Fibroblast of skin of right quadriceps (primary cell): ENCODE results near the gene SOX6.
A peak's percentile ranks its signal among the peaks of the same experiment; 100 is the strongest.

Experiments
- DNase-seq: peaks from one replicate; pipeline ENCODE4 v3.0.0-alpha.2; 2013

Gene SOX6

GRCh38 chr11:16312233-16312765 lies 44.0 kb downstream of the SOX6 start:
- no peak for DNase-seq

GRCh38 chr11:16311831-16312230 lies 44.5 kb downstream of the SOX6 start:
- DNase-seq, result no peak

- peak; percentile 28 for DNase-seq
Measured at GRCh38 chr11:16310943-16311342, 45.4 kb downstream of the SOX6 start.

- no peak for DNase-seq
Measured at GRCh38 chr11:16309226-16309625, 47.1 kb downstream of the SOX6 start.

- DNase-seq, result no peak
Measured at GRCh38 chr11:16301462-16301861, 54.9 kb downstream of the SOX6 start.

GRCh38 chr11:16299884-16300782 lies 56.2 kb downstream of the SOX6 start:
- no peak for DNase-seq

- DNase-seq, result no peak
Measured at GRCh38 chr11:16299390-16299789, 57.0 kb downstream of the SOX6 start.

GRCh38 chr11:16297332-16297731 lies 59.0 kb downstream of the SOX6 start:
- DNase-seq, result no peak

GRCh38 chr11:16296273-16296672 lies 60.1 kb downstream of the SOX6 start:
- DNase-seq, result no peak

- DNase-seq, result peak; percentile 37
Measured at GRCh38 chr11:16295592-16295991, 60.8 kb downstream of the SOX6 start.

- peak; percentile 48 for DNase-seq
Measured at GRCh38 chr11:16293204-16293681, 63.1 kb downstream of the SOX6 start.

GRCh38 chr11:16292167-16292859 lies 64.0 kb downstream of the SOX6 start:
- DNase-seq, result no peak

GRCh38 chr11:16291729-16292128 lies 64.6 kb downstream of the SOX6 start:
- no peak for DNase-seq

GRCh38 chr11:16289541-16289940 lies 66.8 kb downstream of the SOX6 start:
- DNase-seq, result no peak

- DNase-seq, result no peak
Measured at GRCh38 chr11:16287630-16288280, 68.6 kb downstream of the SOX6 start.

GRCh38 chr11:16286095-16286494 lies 70.3 kb downstream of the SOX6 start:
- no peak for DNase-seq

GRCh38 chr11:16280256-16280682 lies 76.1 kb downstream of the SOX6 start:
- DNase-seq, result peak; percentile 24

GRCh38 chr11:16279524-16279923 lies 76.8 kb downstream of the SOX6 start:
- DNase-seq, result no peak

- no peak for DNase-seq
Measured at GRCh38 chr11:16278979-16279378, 77.4 kb downstream of the SOX6 start.

- DNase-seq, result no peak
Measured at GRCh38 chr11:16278273-16278672, 78.1 kb downstream of the SOX6 start.

GRCh38 chr11:16276251-16276650 lies 80.1 kb downstream of the SOX6 start:
- no peak for DNase-seq

- DNase-seq, result no peak
Measured at GRCh38 chr11:16271258-16271657, 85.1 kb downstream of the SOX6 start.

- DNase-seq, result no peak
Measured at GRCh38 chr11:16266021-16266420, 90.3 kb downstream of the SOX6 start.
